GM21526 (cell line): ENCODE data around the gene ITGB5.
"Not testable (repeated sequence)": the region's sequence is repeated elsewhere in the genome, so short reads cannot be mapped to it uniquely, and the experiment has no call there.

Source experiments
- ATAC-seq: cut with Tn5 transposase; IDR thresholded peaks from one replicate; pipeline ENCODE4 v1.9.1; 2021; ENCODE audit warnings: moderate library complexity; ENCODE audit not compliant: unreplicated experiment, low FRiP score

ITGB5 gene

DNA sequence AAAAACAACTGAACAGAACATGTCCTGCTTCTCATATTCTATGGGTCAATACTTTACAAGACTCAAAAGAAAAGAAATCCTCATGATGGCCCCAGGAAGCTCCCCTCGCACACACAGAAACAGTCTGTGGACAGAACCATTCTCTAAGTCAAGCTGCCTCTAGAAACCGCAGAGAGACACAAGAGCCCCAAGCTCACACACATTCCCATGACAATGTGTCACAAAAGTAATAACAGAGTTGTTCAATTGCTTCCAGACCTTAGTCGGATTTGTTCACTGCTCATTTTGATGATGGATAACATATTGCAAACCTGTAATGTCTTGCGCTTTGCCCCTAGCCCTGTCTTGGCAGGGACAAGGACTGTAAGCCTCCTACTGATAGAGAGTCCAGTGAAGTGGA, 96.0 kb downstream of the ITGB5 start:
- no peak for ATAC-seq

DNA sequence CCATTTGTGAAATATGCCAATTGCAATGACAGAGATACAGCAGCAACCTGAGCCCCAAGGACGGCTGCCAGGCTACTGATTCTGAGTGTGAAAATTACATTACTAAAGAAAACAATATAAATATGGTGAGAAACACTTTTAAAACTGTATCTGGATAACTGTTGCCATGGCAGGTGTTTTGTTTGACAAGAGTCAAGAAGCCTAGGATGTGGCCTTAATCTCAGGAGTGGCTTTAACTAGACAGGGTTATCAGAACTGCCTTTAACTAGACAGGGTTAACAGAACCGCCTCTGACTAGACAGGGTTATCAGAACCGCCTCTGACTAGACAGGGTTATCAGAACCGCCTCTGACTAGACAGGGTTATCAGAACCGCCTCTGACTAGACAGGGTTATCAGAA, 98.1 kb downstream of the ITGB5 start:
- ATAC-seq: not testable (repeated sequence)

DNA sequence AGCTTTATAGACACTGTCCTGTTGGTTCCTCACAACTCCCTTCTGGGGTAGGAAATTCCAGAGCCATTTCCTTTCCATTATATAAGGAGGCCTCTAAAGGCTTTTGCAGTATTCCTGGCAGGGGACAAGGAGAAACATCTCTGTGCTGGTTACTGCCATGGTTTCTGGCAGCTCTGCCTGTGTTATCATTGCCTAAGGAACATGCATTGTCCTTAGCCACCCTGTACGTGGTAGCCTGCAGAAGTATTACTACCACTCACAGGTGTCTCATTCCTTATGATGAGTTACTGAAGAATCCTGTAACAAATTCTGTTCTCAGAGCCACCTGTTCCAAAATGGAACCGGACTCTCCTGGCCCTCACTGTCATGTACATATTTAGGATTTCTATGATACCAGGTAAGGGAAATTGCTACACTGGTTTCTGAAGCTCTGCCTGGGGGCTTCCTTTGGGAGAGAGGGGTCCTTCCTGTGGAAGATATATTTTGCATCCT, 98.9 kb downstream of the ITGB5 start:
- no peak for ATAC-seq

- ATAC-seq: no peak
Observed at GRCh38 chr3:124787476-124788195, 99.5 kb downstream of the ITGB5 start.

GRCh38 chr3:124786511-124787241, 100.5 kb downstream of the ITGB5 start:
- no peak for ATAC-seq

- ATAC-seq: no peak
Observed at GRCh38 chr3:124785973-124786372, 101.2 kb downstream of the ITGB5 start.

DNA sequence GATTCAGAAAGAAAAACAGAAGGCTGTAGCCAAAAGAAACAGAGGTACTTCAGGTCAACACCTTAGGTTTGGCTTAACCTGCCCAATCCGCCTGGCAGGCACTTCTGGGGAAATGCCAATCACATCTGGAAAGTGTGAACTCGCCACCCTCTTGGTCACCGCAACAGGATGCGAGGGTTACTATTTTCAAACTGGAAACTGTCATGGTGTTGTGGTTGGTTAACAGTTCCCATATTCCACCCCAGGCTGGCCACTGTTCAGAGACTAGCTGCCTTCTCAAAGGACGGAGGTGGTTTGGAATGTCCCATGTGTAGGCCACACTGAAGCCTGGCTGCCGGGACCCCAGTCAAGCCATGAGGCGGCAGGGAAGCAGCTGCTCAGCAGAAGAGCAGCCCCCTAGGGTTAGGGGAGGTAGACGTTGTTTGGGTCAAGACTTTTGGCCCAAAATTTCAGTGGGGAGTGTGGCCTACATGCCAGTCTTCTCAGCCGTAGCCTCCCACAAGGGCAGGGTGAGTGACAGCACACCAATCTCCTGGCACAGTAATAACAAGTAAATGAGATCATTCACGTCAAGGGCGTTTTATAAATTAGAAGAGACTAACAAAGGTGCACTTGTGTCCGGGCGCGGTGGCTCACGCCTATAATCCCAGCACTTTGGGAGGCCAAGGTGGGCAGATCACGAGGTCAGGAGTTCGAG, 102.3 kb downstream of the ITGB5 start:
- no peak for ATAC-seq

GRCh38 chr3:124783696-124784095, 103.5 kb downstream of the ITGB5 start:
- ATAC-seq: no peak

GRCh38 chr3:124782377-124782712, 104.8 kb downstream of the ITGB5 start:
- not testable (repeated sequence) for ATAC-seq

DNA sequence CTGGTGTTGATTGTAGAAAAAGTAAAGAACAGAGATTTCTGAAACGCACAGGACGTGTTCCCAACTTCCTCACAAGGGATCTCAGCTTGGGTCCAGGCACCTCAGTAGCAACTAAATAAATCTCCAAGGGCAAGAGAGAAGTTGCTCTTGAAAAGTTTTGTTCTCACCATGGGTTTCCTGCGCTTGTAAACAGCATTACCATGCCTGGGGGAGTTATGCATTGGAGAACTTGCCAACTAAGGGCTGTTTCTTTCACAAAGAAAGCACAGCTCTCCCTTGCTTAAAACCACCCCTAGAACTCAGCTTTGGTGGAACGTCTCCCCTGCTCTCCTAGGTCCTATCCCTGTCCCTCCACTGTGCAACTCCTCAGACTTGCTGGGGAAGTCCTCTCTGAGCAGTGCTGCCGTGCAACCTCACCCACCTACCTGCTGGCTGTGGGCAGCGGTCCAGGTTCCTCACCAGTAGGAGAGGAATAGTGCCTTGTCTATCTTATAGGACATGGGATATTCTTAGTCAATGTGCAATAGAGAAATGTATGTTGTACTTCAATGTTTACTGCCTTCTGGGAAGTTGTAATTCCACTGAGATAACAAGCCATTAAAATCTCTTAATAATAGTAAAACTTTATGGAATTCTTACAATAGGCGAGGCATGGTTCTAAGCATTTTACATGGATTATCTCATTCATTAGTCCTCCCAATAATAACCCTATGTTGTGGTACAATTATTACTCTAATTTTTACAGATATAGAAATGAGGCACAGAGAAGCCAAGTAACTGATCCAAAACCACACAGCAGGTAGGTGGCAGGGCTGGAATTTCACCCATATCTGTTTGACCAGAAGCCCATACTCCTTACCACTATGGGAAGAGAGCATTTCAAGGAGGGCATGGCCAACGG, 105.4 kb downstream of the ITGB5 start:
- no peak for ATAC-seq

- ATAC-seq: no peak
Observed at GRCh38 chr3:124780761-124781475, 106.2 kb downstream of the ITGB5 start.

GRCh38 chr3:124780356-124780755, 106.8 kb downstream of the ITGB5 start:
- ATAC-seq: no peak

DNA sequence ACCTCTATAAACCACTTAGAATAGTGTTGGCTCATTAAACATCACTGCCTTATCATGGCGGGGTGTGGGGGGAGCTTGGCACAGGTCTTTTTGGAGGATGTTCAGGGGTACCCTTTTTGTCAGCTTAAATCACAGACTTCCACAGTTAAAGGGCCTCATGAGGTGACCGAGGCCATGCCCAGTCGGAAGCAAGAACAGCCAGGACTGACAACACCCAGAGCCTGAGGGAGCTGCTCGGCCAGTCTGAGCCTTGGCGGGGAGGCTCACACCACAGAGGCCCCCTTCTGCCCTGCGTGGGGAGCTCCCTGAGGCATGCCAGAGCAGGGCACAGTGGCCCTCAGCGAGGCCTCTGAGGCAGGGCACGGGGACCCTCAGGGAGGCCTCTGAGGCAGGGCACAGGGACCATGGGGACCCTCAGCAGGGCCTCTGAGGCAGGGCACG, 107.4 kb downstream of the ITGB5 start:
- no peak for ATAC-seq

DNA sequence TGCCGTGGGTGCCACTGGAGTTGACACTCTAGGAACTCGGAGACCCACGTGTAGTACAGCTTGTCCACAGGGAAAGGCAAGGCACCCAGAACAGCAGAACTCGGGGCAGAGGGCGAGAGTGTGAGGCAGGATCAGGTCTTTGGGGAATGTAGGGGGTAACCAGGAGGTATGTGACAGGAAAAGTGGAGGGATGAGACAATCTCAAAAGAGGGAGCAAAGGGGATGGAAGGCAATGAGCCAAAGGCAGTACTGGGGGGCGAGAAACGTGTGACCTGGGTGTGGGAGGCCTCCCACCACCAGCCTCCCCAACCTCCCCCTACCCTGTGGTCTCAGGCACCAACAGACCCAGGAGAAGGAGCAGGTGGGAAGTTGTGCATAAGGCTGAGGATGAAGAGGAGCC, 108.0 kb downstream of the ITGB5 start:
- no peak for ATAC-seq

GRCh38 chr3:124777762-124778470, 109.2 kb downstream of the ITGB5 start:
- ATAC-seq: no peak

- no peak for ATAC-seq
Observed at GRCh38 chr3:124776856-124777255, 110.3 kb downstream of the ITGB5 start.

DNA sequence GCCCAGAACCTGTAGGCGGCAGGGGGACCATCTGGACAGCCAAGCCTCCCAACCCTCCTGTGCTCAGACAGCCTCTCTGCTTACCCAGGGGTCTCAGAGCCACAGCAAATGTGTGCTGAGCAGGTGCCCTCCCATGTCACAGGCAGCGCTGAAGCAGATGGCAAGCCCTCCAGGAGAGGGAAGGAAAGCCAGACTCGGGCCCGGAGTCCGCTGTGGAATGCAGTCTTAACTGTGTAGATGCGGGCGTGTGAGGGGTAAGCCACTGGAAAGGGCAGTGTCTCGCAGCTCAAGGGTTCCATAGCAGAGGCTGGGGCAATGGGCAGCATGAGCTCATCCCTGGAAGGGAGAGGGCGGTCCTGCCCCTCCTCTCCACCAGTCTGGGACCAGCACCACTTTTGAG, 111.3 kb downstream of the ITGB5 start:
- ATAC-seq: no peak

GRCh38 chr3:124774841-124775402, 112.2 kb downstream of the ITGB5 start:
- ATAC-seq: no peak

DNA sequence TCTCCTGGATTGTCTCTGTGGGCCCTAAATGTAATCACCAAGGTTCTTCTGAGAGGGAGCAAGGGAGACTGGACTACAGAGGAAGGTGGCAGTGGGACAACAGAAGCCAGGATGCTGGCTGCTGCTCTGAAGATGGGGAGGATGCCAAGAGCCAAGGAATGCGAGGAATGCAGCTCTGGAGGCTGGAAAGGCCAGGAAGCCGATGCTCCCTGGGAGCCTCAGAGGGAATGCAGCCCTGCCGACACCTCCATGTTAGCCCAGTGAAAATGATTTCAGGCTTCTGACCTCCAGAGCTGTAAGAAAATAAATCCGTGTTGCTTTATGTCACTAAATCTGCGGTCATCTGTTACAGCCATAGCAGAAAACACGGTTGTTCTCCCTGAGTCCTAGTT, 112.8 kb downstream of the ITGB5 start:
- ATAC-seq: no peak
